Measurements from ENCODE around the gene SP6.

DNA sequence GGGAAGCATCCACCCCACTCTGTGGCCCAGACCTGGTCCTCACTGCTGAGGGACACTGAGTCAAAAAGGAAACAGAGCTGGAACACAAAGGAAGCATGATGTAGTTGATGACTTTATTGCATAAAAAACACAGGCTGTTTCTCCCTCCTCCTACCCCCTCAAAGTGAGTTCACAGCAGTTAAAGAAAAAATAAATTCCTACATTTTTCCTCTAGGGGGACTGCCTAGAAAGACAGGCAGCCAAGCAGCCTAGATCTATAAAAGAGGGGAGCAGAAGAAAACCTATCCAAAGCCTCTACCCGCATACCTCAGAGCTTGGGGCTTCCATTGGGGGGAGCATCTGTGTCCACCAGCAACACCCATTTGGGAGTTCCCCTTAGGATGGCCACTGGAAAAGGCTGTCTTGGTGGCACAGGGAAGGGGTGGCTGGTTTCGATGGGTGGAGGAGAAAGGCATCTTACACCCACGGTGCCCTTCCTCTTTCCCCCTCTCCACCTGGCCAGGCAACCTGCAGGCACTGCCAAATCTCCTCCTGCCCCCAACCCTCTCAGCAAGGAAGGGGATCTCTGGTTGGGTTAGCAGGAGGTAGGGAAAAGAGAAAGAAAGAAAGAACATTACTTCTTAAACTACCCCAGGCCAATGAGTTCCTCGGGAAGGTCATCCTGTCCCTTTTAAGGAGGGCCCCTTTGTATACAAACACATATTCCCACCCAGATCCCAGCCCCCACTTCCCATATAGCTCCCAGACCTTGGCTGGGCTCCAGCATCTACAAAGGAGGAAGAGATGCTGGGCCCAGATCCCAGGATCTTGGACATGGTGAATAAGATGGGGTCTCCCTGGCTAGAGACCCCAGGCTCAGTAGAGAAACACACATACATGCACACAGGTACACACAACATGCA, 5.9 kb downstream of the SP6 start:
- TF ChIP-seq, protein P1, sequence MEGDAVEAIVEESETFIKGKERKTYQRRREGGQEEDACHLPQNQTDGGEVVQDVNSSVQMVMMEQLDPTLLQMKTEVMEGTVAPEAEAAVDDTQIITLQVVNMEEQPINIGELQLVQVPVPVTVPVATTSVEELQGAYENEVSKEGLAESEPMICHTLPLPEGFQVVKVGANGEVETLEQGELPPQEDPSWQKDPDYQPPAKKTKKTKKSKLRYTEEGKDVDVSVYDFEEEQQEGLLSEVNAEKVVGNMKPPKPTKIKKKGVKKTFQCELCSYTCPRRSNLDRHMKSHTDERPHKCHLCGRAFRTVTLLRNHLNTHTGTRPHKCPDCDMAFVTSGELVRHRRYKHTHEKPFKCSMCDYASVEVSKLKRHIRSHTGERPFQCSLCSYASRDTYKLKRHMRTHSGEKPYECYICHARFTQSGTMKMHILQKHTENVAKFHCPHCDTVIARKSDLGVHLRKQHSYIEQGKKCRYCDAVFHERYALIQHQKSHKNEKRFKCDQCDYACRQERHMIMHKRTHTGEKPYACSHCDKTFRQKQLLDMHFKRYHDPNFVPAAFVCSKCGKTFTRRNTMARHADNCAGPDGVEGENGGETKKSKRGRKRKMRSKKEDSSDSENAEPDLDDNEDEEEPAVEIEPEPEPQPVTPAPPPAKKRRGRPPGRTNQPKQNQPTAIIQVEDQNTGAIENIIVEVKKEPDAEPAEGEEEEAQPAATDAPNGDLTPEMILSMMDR (IDR thresholded peaks at IDR 0.05; ENCODE audit: insufficient read depth, low read length, poor library complexity, severe bottlenecking), result no peak
- TF ChIP-seq EZH2phosphoT487 (conservative IDR thresholded peaks at IDR 0.05; ENCODE audit: low read length), result no peak
